ENCODE results near the gene TESK1. TPM values are rescaled to one million over a fixed set of nuclear protein-coding genes. Genes with fewer than 3 reads are reported as not detected.
"Not testable (repeated sequence)": the region's sequence is repeated elsewhere in the genome, so short reads cannot be mapped to it uniquely, and the experiment has no call there.

The TESK1 gene
- total and polyA plus RNA-seq, 2 of the 4 experiments (the other 2 are of a cell fraction) = 3.4 to 21.0 TPM

GRCh38 chr9:35636877-35637246 is 31.8 kb downstream of the TESK1 start:
- H3K9me3 ChIP-seq (ENCODE audit: control insufficient read depth, insufficient read depth, low read length); H2AFZ ChIP-seq (replicated peaks; ENCODE audit: low read length, poor library complexity); ATAC-seq (ENCODE audit: low read depth); H3K36me3 ChIP-seq (ENCODE audit: control insufficient read depth, insufficient read depth, low read length); POLR2A ChIA-PET (ENCODE audit: unreplicated experiment); H2BK120ac ChIP-seq (ENCODE audit: low read depth, low read length); H3K9me1 ChIP-seq (ENCODE audit: insufficient read depth, low read length); H3K4me3 ChIP-seq (ENCODE audit: insufficient read depth, low read depth, low read length); H4K8ac ChIP-seq (ENCODE audit: low read depth in 2 of 2, low read length in 2 of 2); H3K23ac ChIP-seq (ENCODE audit: low read depth, low read length); H2AK9ac ChIP-seq (replicated peaks; ENCODE audit: low read depth, low read length, poor library complexity); H2BK5ac ChIP-seq (ENCODE audit: low read depth, low read length, poor library complexity, severe bottlenecking); H3K4ac ChIP-seq (ENCODE audit: low read depth, low read length); H3K18ac ChIP-seq (ENCODE audit: low read depth, low read length); H2BK20ac ChIP-seq (ENCODE audit: low read depth, low read length); in situ Hi-C loops (cut with MboI; ENCODE audit: low sequenced_read_pairs); H2AK5ac ChIP-seq (ENCODE audit: low read depth, low read length); H3K56ac ChIP-seq (ENCODE audit: extremely low read depth, insufficient read depth, low read length); dilution Hi-C loops (cut with HindIII; ENCODE audit: low sequenced_read_pairs, unreplicated experiment); H3K9ac ChIP-seq (ENCODE audit: low read depth, low read length); H3K79me1 ChIP-seq (ENCODE audit: low read depth in 1 of 2, low read length in 2 of 2); H2BK15ac ChIP-seq (ENCODE audit: low read depth, low read length); H3K27me3 ChIP-seq (ENCODE audit: control insufficient read depth, insufficient read depth, low read length); intact Hi-C loops (cut with micrococcal nuclease); H4K5ac ChIP-seq (ENCODE audit: low read depth, low read length); DNase-seq; H4K20me1 ChIP-seq (ENCODE audit: insufficient read depth, low read length); H3K14ac ChIP-seq (replicated peaks; ENCODE audit: low read depth, low read length); CTCF ChIA-PET; H3K4me1 ChIP-seq (ENCODE audit: control insufficient read depth, insufficient read depth, low read length); BruUV-seq (replicated peaks); H4K91ac ChIP-seq (ENCODE audit: insufficient read depth, low read depth, low read length); H3K4me2 ChIP-seq (ENCODE audit: low read depth, low read length); H3K27ac ChIP-seq (ENCODE audit: insufficient read depth, low read length): not testable (repeated sequence)
- WGBS, 2 experiments (ENCODE audit: extremely low coverage in 2 of 2, insufficient read length in 1 of 2) = no CpG with 5 or more reads among the region's 6 CpGs

GRCh38 chr9:35637427-35637955 is 32.4 kb downstream of the TESK1 start:
- intact Hi-C loops (cut with micrococcal nuclease); CTCF ChIA-PET; H3K56ac ChIP-seq (ENCODE audit: extremely low read depth, insufficient read depth, low read length); H3K4ac ChIP-seq (ENCODE audit: low read depth, low read length); H2AK5ac ChIP-seq (ENCODE audit: low read depth, low read length); H3K23ac ChIP-seq (ENCODE audit: low read depth, low read length); H2AFZ ChIP-seq (replicated peaks; ENCODE audit: low read length, poor library complexity); dilution Hi-C loops (cut with HindIII; ENCODE audit: low sequenced_read_pairs, unreplicated experiment); H3K9ac ChIP-seq (ENCODE audit: low read depth, low read length); in situ Hi-C loops (cut with MboI; ENCODE audit: low sequenced_read_pairs); BruUV-seq (replicated peaks); DNase-seq; H3K4me1 ChIP-seq (ENCODE audit: control insufficient read depth, insufficient read depth, low read length); H3K18ac ChIP-seq (ENCODE audit: low read depth, low read length); H3K4me3 ChIP-seq (ENCODE audit: insufficient read depth, low read depth, low read length); H3K27ac ChIP-seq (ENCODE audit: insufficient read depth, low read length); H4K5ac ChIP-seq (ENCODE audit: low read depth, low read length); H4K91ac ChIP-seq (ENCODE audit: insufficient read depth, low read depth, low read length); H3K4me2 ChIP-seq (ENCODE audit: low read depth, low read length); H2BK15ac ChIP-seq (ENCODE audit: low read depth, low read length); POLR2A ChIA-PET (ENCODE audit: unreplicated experiment); H3K36me3 ChIP-seq (ENCODE audit: control insufficient read depth, insufficient read depth, low read length); H2AK9ac ChIP-seq (replicated peaks; ENCODE audit: low read depth, low read length, poor library complexity); H4K20me1 ChIP-seq (ENCODE audit: insufficient read depth, low read length); ATAC-seq (ENCODE audit: low read depth); H3K27me3 ChIP-seq (ENCODE audit: control insufficient read depth, insufficient read depth, low read length); H2BK20ac ChIP-seq (ENCODE audit: low read depth, low read length); H3K9me1 ChIP-seq (ENCODE audit: insufficient read depth, low read length); H2BK120ac ChIP-seq (ENCODE audit: low read depth, low read length); H3K9me3 ChIP-seq (ENCODE audit: control insufficient read depth, insufficient read depth, low read length); H3K14ac ChIP-seq (replicated peaks; ENCODE audit: low read depth, low read length); H2BK5ac ChIP-seq (ENCODE audit: low read depth, low read length, poor library complexity, severe bottlenecking); H4K8ac ChIP-seq (ENCODE audit: low read depth in 2 of 2, low read length in 2 of 2); H3K79me1 ChIP-seq (ENCODE audit: low read depth in 1 of 2, low read length in 2 of 2): not testable (repeated sequence)
- WGBS, 2 experiments (ENCODE audit: extremely low coverage in 2 of 2, insufficient read length in 1 of 2) = 76% methylated on average over 5 of the region's 9 CpGs; no CpG with 5 or more reads in 1 of the 2 experiments

Data from IMR-90 (cell line).